Spleen (tissue), 11 donors: ENCODE data around the gene SMIM23. TPM values are rescaled to one million over a fixed set of nuclear protein-coding genes. Genes with fewer than 3 reads are reported as not detected.

Experiments
- DNase-seq: peaks from one replicate; pipeline ENCODE4 v3.0.0-alpha.2; 2020
- H3K27ac ChIP-seq, 8 donors: fragments of 200-600 bp; sonication (generic) in 7 of 8; 1 replicate in 4 of 8; 2 replicates in 4 of 8; pipeline versions ENCODE4 v1.5.0 to v1.8.0; 2016 to 2021; ENCODE audit warnings: inconsistent platforms in 4 of 8, mild to moderate bottlenecking in 4 of 8, moderate library complexity in 1 of 8
- H3K27me3 ChIP-seq, 7 donors: fragments of 200-600 bp; sonication (generic) in 6 of 7; replicated peaks in 1 of 7; 1 replicate in 4 of 7; 2 replicates in 3 of 7; pipeline versions ENCODE4 v1.5.0 to v1.8.0; 2016 to 2021; ENCODE audit warnings: inconsistent platforms in 3 of 7, mild to moderate bottlenecking in 1 of 7
- H3K36me3 ChIP-seq, 6 donors: fragments of 200-600 bp; sonication (generic) in 5 of 6; 1 replicate in 4 of 6; 2 replicates in 2 of 6; pipeline versions ENCODE4 v1.5.0 to v1.8.0; 2016 to 2021; ENCODE audit warnings: inconsistent platforms in 2 of 6
- H3K4me1 ChIP-seq, 6 donors: fragments of 200-600 bp; sonication (generic) in 5 of 6; 1 replicate in 3 of 6; 2 replicates in 3 of 6; pipeline versions ENCODE4 v1.5.0 to v1.8.0; 2016 to 2021; ENCODE audit warnings: inconsistent platforms in 3 of 6
- H3K4me3 ChIP-seq, 8 donors: fragments of 200-600 bp; sonication (generic) in 7 of 8; 1 replicate in 4 of 8; 2 replicates in 4 of 8; pipeline versions ENCODE4 v1.5.0 to v1.8.0; 2016 to 2021; ENCODE audit warnings: inconsistent platforms in 4 of 8, mild to moderate bottlenecking in 4 of 8, moderate library complexity in 2 of 8
- H3K9me3 ChIP-seq, 8 donors: fragments of 200-600 bp; sonication (generic) in 7 of 8; 1 replicate in 4 of 8; 2 replicates in 4 of 8; pipeline versions ENCODE4 v1.5.0 to v1.8.0; 2016 to 2021; ENCODE audit warnings: inconsistent platforms in 4 of 8
- CTCF ChIP-seq, 11 experiments: fragments of 200-600 bp in 7 of 11; fragments of 450-650 bp in 4 of 11; sonication (generic) in 4 of 11; IDR thresholded peaks in 8 of 11; conservative IDR thresholded peaks in 3 of 11; 1 replicate in 7 of 11; 2 replicates in 4 of 11; pipeline versions ENCODE4 v1.4.0 to v1.8.0; 2016 to 2021; ENCODE audit warnings: antibody characterized with exemption in 11 of 11, inconsistent platforms in 4 of 11, mild to moderate bottlenecking in 1 of 11
- POLR2A ChIP-seq, 3 donors: fragments of 450-650 bp; IDR thresholded peaks; one replicate each; pipeline ENCODE4 v1.5.1; 2017; ENCODE audit warnings: antibody characterized with exemption in 3 of 3, mild to moderate bottlenecking in 1 of 3
- POLR2AphosphoS5 ChIP-seq, 3 donors: sonication (generic); formaldehyde crosslinking; IDR thresholded peaks; one replicate each; pipeline ENCODE4 v1.5.1; 2017; ENCODE audit warnings: antibody characterized with exemption in 3 of 3
- WGBS, 5 donors: extraction: QIAGEN DNeasy Blood & Tissue Kit in 3 of 5; methylation state at CpG; one replicate each; pipeline versions ENCODE4 v1.1.5 to v1.1.7; 2013 to 2018; 5-methylcytosine and 5-hydroxymethylcytosine counted together
- intact Hi-C: fragments of 100-400 bp; cut with DNase I; formaldehyde crosslinking; loops from one replicate; pipeline ENCODE4 v1.15.0; 2023; ENCODE audit warnings: low total_unique reads
- polyA plus RNA-seq, 3 donors: library from polyadenylated mRNA; stranded (reverse); fragments of 200-250 nt; gene quantifications; one replicate each; pipeline ENCODE4 v1.2.1, GENCODE V29; 2013
- total RNA-seq, 7 donors: library from RNA; depleted of rRNA in 3 of 7; stranded (reverse); fragments of >200 nt in 3 of 7; fragmentation: NEBNext Ultra II Directional in 4 of 7; extraction: Animal tissue kit (Norgen Biotek cat#: 25700) in 4 of 7; gene quantifications; one replicate each; pipeline versions ENCODE4 v1.1.0 to v1.2.1, GENCODE V29; 2016 to 2021
- donor health status: healthy with polysubstance abuse.
- donor health status: DM: no; HTN: no; CAD: no; lungs with moderate emphysema.
- donor health status: DM: no; HTN: no; CAD: no.
- donor health status: Bipolar disorder and iron deficiency.
- donor health status: healthy.
- donor health status: DM: no; HTN: no; CAD: no.
- donor health status: DM: yes; HTN: yes; CAD: no.

The SMIM23 gene
- total and polyA plus RNA-seq, 10 donors, result not detected

DNA sequence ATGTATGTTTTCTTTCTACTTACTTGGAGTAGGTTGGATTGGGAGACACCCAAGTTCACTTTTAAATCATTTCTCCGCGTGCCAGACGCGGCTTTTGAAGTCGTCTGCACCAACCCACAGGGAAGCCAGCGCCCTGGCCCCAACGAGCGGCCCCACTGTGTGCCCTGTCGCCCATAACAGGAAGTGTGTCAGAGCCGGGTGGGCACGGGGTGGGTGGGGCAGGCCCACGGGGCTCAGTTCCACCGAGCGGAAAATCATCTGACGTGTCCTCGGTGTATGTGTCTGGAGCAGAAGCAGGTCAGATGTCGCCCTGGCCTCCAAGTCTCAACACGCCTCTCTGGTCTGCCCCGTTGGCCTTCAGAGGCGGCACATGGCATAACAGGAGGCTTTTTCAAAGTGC is 22.7 kb upstream of the SMIM23 start:
- no peak for DNase-seq
- Histone ChIP-seq H3K27ac (no peak overlapping the region), H3K27me3 (peaks cover 0 to 13% (median 0%) of the 10 kb centered on the region in 7 donors), H3K4me3 (no peak overlapping the region), H3K36me3 (no peaks in the 10 kb centered on the region), H3K9me3 (peaks cover 0 to 37% (median 24%) of the 10 kb centered on the region in 8 donors), H3K4me1 (no peaks in the 10 kb centered on the region)
- TF ChIP-seq POLR2AphosphoS5 (IDR thresholded peaks at IDR 0.05), result no peak
- no peak for TF ChIP-seq POLR2A (IDR thresholded peaks at IDR 0.05)
- TF ChIP-seq CTCF (IDR thresholded peaks at IDR 0.05 in 8 of 11, conservative IDR thresholded peaks at IDR 0.05 in 3 of 11), result no peak
- WGBS, 5 donors, result 79 to 85% (median 80%) methylated on average over 18 to 20 of the region's 20 CpGs
- intact Hi-C loops, result no loop called here

- 81 to 98% (median 90%) methylated on average over 8 of the region's 8 CpGs for WGBS, 5 donors
- peaks cover 0 to 38% (median 25%) of the 10 kb centered on the region in 8 donors for H3K9me3 ChIP-seq
- TF ChIP-seq POLR2AphosphoS5 (IDR thresholded peaks at IDR 0.05) (no peak), POLR2A (IDR thresholded peaks at IDR 0.05) (no peak), CTCF (IDR thresholded peaks at IDR 0.05 in 8 of 11, conservative IDR thresholded peaks at IDR 0.05 in 3 of 11) (no peak)
- no peaks in the 10 kb centered on the region for H3K4me1 ChIP-seq
- H3K27ac ChIP-seq, result no peak overlapping the region
- H3K36me3 ChIP-seq, result no peaks in the 10 kb centered on the region
- peaks cover 0 to 13% (median 0%) of the 10 kb centered on the region in 7 donors for H3K27me3 ChIP-seq
- intact Hi-C loops, result no loop called here
- H3K4me3 ChIP-seq, result no peak overlapping the region
- DNase-seq, result no peak
These were observed 21.4 kb upstream of the SMIM23 start for GRCh38 chr5:171764265-171764664.

- H3K36me3 ChIP-seq, result no peaks in the 10 kb centered on the region
- H3K27me3 ChIP-seq, result peaks cover 0 to 19% (median 0%) of the 10 kb centered on the region in 7 donors
- H3K4me3 ChIP-seq, result no peak overlapping the region
- intact Hi-C loops, result no loop called here
- H3K9me3 ChIP-seq, result peaks cover 0 to 24% (median 17%) of the 10 kb centered on the region in 8 donors
- TF ChIP-seq POLR2AphosphoS5 (IDR thresholded peaks at IDR 0.05) (no peak), POLR2A (IDR thresholded peaks at IDR 0.05) (no peak), CTCF (IDR thresholded peaks at IDR 0.05 in 8 of 11, conservative IDR thresholded peaks at IDR 0.05 in 3 of 11) (no peak)
- WGBS, 5 donors, result 70 to 91% (median 85%) methylated on average over 2 of the region's 2 CpGs
- no peak for DNase-seq
- H3K4me1 ChIP-seq, result no peaks in the 10 kb centered on the region
- no peak overlapping the region for H3K27ac ChIP-seq
These were observed 18.7 kb upstream of the SMIM23 start for GRCh38 chr5:171766875-171767274.

DNA sequence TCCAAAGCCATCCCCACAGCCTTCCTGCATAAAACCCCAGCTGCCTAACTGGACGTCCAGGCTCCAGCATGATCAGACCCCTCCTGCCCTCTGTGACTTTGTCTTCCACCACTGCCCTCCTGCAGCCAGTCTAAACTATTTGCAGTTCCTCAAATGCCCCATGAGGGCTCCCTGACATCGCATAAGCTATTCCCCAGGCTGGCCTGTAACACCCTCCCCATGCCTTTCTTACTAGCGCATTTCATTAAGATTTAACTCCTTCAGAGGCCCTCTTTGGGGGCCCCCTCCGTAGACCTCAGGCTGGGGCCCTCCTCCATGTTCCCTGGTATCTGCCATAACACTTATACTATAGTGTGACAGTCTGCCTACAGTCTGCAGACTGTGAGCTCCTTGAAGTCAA is 15.5 kb upstream of the SMIM23 start:
- Histone ChIP-seq H3K4me3 (no peak overlapping the region), H3K27ac (no peak overlapping the region), H3K27me3 (peaks cover 0 to 8% (median 0%) of the 10 kb centered on the region in 7 donors), H3K9me3 (peaks cover 0 to 24% (median 17%) of the 10 kb centered on the region in 8 donors), H3K4me1 (no peaks in the 10 kb centered on the region), H3K36me3 (no peaks in the 10 kb centered on the region)
- intact Hi-C loops, result no loop called here
- no peak for DNase-seq
- 20 to 35% (median 25%) methylated on average over 4 of the region's 4 CpGs for WGBS, 5 donors
- no peak for TF ChIP-seq POLR2AphosphoS5 (IDR thresholded peaks at IDR 0.05)
- TF ChIP-seq POLR2A (IDR thresholded peaks at IDR 0.05), result no peak
- no peak for TF ChIP-seq CTCF (IDR thresholded peaks at IDR 0.05 in 8 of 11, conservative IDR thresholded peaks at IDR 0.05 in 3 of 11)
